ENCODE results near the gene KIF6.

KIF6 gene

DNA sequence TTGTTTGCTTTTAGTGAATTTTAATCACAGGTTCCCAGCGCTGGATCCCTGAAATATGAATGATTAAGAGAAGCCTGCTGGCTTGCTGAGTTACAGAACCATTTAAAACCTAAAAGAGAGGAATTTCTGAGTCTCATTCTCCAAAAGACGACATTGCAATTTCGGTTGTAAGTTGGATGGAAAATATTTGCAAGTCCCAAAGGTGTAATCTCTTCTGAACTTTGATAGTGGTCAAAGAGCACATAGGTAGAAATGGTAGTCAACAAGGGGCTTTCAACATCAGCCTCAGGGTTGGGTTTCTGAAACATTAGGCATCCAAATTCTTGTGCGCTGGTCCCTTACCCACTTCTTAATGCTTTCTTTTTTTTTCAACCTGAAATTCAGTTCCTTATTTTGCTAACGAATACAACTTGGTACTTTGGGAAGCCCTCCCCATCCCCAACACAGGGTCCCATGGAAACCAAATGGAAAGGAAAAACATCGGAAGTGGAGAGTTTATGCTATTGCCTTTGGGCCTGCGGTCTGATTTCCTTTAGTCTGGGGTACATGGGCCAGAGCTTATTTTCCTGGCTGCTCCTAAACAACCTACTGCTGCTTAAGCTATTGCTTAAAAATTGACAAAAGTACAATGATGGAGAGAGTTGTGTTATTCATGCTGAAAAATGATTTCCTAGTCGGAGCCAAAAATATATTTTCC, 285.7 kb downstream of the KIF6 start:
- ATAC-seq (ENCODE audit: insufficient read depth, low read depth) (no peak), DNase-seq (no peak)
- Histone ChIP-seq H2AFZ (ENCODE audit: low read depth, low read length) (no peak overlapping the region), H3K27ac (ENCODE audit: low read length) (no peak overlapping the region), H3K4me1 (ENCODE audit: insufficient read depth, low read length) (no peaks in the 10 kb centered on the region), H3K36me3 (ENCODE audit: insufficient read depth, low read length) (no peaks in the 10 kb centered on the region), H3K27me3 (ENCODE audit: insufficient read depth, low read length, poor library complexity) (no peaks in the 10 kb centered on the region), H3K4me2 (ENCODE audit: insufficient read depth, low read length) (no peak overlapping the region), H3K79me2 (ENCODE audit: insufficient read depth, low read length) (no peaks in the 10 kb centered on the region), H3K9me3 (ENCODE audit: insufficient read depth, low read length, severe bottlenecking) (no peaks in the 10 kb centered on the region), H3K4me3 (ENCODE audit: low read depth in 1 of 2, low read length in 2 of 2) (no peak overlapping the region), H4K20me1 (ENCODE audit: insufficient read depth, low read length) (no peaks in the 10 kb centered on the region), H3K9ac (ENCODE audit: low read depth, low read length) (no peak overlapping the region)
- TF ChIP-seq CTCF (IDR thresholded peaks at IDR 0.05; ENCODE audit: borderline replicate concordance, extremely low read depth, low read length, poor library complexity, severe bottlenecking) (no peak), EZH2 (IDR thresholded peaks at IDR 0.05; ENCODE audit: borderline replicate concordance, low read depth, low read length, severe bottlenecking) (no peak)

DNA sequence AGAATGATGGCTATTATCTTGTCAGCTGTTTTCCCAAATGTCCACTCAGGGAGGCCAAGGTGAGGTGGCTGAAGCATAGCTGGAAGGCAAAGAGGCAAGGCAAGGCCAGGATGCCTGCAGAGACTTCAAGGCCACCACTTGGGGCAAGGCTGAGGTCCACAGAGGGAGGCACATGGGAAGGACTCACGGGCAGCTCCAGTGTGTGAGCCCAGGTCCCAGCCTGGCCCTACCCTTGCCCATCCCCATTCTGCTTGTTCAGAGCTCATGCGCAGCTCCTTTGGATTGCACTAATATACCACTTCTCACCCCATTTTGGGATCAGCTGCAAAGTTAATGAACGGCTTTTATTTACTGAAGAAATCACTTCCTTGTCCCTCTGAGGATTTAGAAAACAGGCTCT, 291.6 kb downstream of the KIF6 start:
- Histone ChIP-seq H3K36me3 (ENCODE audit: insufficient read depth, low read length) (no peaks in the 10 kb centered on the region), H2AFZ (ENCODE audit: low read depth, low read length) (no peak overlapping the region), H3K9me3 (ENCODE audit: insufficient read depth, low read length, severe bottlenecking) (no peaks in the 10 kb centered on the region), H3K4me1 (ENCODE audit: insufficient read depth, low read length) (peaks cover 11% of the 10 kb centered on the region), H3K4me2 (ENCODE audit: insufficient read depth, low read length) (no peak overlapping the region), H4K20me1 (ENCODE audit: insufficient read depth, low read length) (no peaks in the 10 kb centered on the region), H3K9ac (ENCODE audit: low read depth, low read length) (no peak overlapping the region), H3K79me2 (ENCODE audit: insufficient read depth, low read length) (no peaks in the 10 kb centered on the region), H3K27ac (ENCODE audit: low read length) (no peak overlapping the region), H3K4me3 (ENCODE audit: low read depth in 1 of 2, low read length in 2 of 2) (no peak overlapping the region), H3K27me3 (ENCODE audit: insufficient read depth, low read length, poor library complexity) (no peaks in the 10 kb centered on the region)
- DNase-seq (no peak), ATAC-seq (ENCODE audit: insufficient read depth, low read depth) (no peak)
- no peak for TF ChIP-seq EZH2 (IDR thresholded peaks at IDR 0.05; ENCODE audit: borderline replicate concordance, low read depth, low read length, severe bottlenecking)
- no peak for TF ChIP-seq CTCF (IDR thresholded peaks at IDR 0.05; ENCODE audit: borderline replicate concordance, extremely low read depth, low read length, poor library complexity, severe bottlenecking)

- Histone ChIP-seq H3K4me3 (ENCODE audit: low read depth in 1 of 2, low read length in 2 of 2) (no peak overlapping the region), H4K20me1 (ENCODE audit: insufficient read depth, low read length) (no peaks in the 10 kb centered on the region), H3K4me2 (ENCODE audit: insufficient read depth, low read length) (no peak overlapping the region), H3K9me3 (ENCODE audit: insufficient read depth, low read length, severe bottlenecking) (no peaks in the 10 kb centered on the region), H3K9ac (ENCODE audit: low read depth, low read length) (no peak overlapping the region), H2AFZ (ENCODE audit: low read depth, low read length) (no peak overlapping the region), H3K36me3 (ENCODE audit: insufficient read depth, low read length) (no peaks in the 10 kb centered on the region), H3K27me3 (ENCODE audit: insufficient read depth, low read length, poor library complexity) (no peaks in the 10 kb centered on the region), H3K27ac (ENCODE audit: low read length) (no peak overlapping the region), H3K4me1 (ENCODE audit: insufficient read depth, low read length) (peaks cover 11% of the 10 kb centered on the region), H3K79me2 (ENCODE audit: insufficient read depth, low read length) (no peaks in the 10 kb centered on the region)
- ATAC-seq (ENCODE audit: insufficient read depth, low read depth) (no peak), DNase-seq (no peak)
- TF ChIP-seq CTCF (IDR thresholded peaks at IDR 0.05; ENCODE audit: borderline replicate concordance, extremely low read depth, low read length, poor library complexity, severe bottlenecking) (no peak), EZH2 (IDR thresholded peaks at IDR 0.05; ENCODE audit: borderline replicate concordance, low read depth, low read length, severe bottlenecking) (no peak)
Measured at GRCh38 chr6:39432330-39433025, 292.7 kb downstream of the KIF6 start.
